HG03045 (cell line): Measurements from ENCODE around the gene RAB40C.
A peak's percentile ranks its signal among the peaks of the same experiment; 100 is the strongest.
"Not testable (repeated sequence)": the region's sequence is repeated elsewhere in the genome, so short reads cannot be mapped to it uniquely, and the experiment has no call there.

ENCODE experiments used
- ATAC-seq: cut with Tn5 transposase; IDR thresholded peaks from one replicate; pipeline ENCODE4 v1.9.1; 2021; ENCODE audit warnings: mild to moderate bottlenecking, moderate library complexity; ENCODE audit not compliant: unreplicated experiment

Gene RAB40C

GRCh38 chr16:588889-589657 lies 793 bp upstream of the RAB40C start:
- ATAC-seq, result peak; percentile 77

GRCh38 chr16:590188-590814 lies 435 bp downstream of the RAB40C start:
- no peak for ATAC-seq

DNA sequence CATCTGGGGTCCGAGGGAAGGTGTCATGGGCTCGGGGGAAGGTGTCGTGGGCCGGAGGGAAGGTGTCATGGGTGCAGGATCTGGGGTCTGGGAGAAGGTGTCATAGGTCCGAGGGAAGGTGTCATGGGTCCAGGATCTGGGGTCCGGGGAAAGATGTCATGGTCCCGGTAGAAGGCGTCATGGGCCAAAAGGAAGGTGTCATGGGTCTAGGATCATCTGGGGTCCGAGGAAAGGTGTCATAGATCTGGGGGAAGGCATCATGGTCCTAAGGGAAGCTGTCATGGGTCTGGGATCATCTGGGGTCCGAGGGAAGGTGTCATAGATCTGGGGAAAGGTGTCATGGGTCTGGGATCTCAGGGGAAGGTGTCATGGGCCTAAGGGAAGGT lies 942 bp downstream of the RAB40C start:
- no peak for ATAC-seq

GRCh38 chr16:591231-591630 lies 1.4 kb downstream of the RAB40C start:
- no peak for ATAC-seq

GRCh38 chr16:591892-592517 lies 2.1 kb downstream of the RAB40C start:
- no peak for ATAC-seq

GRCh38 chr16:592518-593306 lies 2.8 kb downstream of the RAB40C start:
- no peak for ATAC-seq

DNA sequence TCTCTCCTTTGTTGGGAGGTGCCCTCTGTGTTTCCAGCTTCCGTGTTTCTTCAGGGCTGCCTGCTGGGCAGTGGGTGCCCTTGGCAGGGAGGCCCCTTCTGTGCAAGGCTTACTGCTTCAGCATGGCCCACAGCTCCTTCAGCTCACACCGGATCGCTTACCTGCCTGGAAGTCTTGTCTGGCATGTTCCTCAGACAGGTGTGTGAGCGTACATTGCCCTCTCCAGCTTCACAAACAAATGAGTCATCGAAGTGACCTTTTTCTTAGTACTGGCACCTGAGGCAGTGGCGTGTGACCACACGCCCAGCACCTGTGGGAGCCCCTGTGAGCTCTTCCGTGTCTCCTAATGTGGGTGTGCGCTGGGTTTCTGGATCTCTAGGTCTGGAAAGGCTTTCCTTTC lies 3.5 kb downstream of the RAB40C start:
- ATAC-seq, result no peak

DNA sequence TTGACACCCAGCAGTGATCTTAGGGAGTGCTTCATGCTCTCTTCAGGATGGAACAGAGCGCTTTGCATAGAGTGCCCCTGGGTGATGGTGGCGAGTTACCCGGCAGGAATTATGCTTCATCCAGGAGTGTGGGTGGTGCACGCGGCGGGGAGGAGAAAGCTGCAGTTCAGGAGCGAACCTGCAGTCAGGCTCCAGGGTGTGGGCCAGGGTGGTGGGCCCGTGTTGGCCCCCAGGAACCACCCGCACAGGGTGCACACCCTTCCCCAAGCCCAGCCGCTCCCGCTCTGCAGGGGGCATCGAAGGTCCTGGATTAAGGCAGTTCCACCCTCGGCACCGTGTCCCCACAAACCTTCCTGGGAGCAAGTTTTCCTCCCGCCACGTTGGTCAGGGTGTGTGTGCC lies 3.9 kb downstream of the RAB40C start:
- no peak for ATAC-seq

GRCh38 chr16:595094-595528 lies 5.2 kb downstream of the RAB40C start:
- no peak for ATAC-seq

- ATAC-seq, result no peak
Measured at GRCh38 chr16:595942-596735, 6.3 kb downstream of the RAB40C start.

DNA sequence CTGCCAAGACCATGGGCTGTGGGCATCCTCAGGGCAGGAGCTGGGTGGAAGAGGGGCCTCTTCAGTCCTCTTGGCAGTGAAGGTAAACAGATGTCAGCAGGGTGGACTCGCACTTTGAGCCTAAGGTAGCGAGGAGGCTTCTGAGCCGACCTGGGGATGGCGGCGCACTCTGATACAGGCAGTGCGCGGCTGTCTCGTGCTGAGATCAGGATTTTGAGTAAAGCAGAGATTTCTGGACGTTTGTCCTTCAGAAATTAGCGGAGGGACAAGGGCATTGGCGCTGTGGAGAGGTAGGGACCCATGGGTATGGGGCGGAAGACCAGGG lies 6.8 kb downstream of the RAB40C start:
- no peak for ATAC-seq

DNA sequence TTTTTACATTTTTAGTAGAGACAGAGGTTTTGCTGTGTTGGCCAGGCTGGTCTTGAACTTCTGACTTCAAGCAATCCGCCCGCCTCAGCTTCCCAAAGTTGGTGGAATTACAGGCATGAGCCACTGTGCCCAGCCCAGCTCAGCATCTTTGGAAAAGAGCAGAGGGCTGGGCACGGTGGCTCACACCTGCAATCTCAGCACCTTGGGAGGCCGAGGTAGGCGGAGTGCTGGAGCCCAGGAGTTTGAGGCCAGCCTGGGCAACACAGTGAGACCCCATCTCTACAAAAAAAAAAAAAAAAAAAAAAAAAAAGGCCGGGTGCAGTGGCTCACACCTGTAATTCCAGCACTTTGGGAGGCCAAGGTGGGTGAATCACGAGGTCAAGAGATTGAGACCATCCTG lies 7.8 kb downstream of the RAB40C start:
- not testable (repeated sequence) for ATAC-seq

GRCh38 chr16:598823-599739 lies 9.2 kb downstream of the RAB40C start:
- no peak for ATAC-seq

DNA sequence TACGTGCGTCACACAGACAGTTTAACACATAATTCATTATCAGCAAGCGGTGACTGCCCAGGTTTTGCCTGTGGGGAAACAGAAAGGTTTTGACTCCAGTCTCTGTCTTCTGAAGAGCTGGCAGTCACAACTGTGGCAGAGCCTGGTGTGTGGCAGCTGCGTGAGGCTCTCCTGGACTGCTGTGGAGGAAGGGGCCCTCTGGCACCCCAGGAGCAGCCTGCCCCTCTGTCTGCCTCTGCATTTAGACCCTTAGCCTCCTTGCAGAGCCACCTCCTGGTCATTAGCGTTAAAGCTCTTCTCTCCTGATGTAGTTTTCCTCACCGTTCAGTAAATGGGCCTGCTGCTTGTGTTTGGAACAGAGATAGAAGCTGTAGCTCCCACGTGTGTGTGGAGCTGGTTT lies 10.9 kb downstream of the RAB40C start:
- no peak for ATAC-seq

- ATAC-seq, result no peak
Measured at GRCh38 chr16:603933-604332, 14.1 kb downstream of the RAB40C start.

DNA sequence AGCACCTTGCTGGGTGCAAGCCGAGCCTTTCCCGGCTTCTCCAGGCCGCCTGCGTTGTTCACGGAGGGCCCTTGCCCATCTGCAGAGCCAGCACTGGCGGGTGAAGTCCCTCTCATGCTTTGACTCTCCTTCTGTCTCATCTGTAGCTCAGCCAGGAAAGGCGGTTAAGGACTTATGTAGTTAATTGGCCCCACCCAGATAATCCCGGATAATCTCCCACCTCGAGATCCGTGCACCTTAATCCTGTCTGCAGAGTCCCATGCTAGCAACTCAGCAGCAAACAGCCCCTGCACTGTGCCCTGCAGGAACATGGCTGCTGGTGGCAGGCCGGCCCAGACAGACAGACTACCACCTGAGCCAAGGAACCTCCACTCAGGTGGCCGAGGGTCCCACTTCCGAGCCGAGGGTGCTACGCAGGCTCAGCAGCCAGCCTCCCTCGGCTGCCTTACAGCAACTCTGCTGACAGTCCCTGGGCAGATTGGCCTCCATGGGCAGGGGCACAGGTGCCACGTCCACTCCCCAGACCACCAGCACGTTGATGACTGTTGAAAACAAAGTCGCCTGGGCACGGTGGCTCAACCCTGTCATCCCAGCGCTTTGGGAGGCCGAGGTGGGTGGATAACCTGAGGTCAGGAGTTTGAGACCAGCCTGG lies 16.9 kb downstream of the RAB40C start:
- ATAC-seq, result no peak

GRCh38 chr16:608019-608418 lies 18.2 kb downstream of the RAB40C start:
- no peak for ATAC-seq

- ATAC-seq, result no peak
Measured at GRCh38 chr16:609316-609715, 19.4 kb downstream of the RAB40C start.

- no peak for ATAC-seq
Measured at GRCh38 chr16:609984-610383, 20.1 kb downstream of the RAB40C start.
